Sciatic nerve (tissue), 2 donors: ENCODE results near the gene FBXL17. TPM values are rescaled to one million over a fixed set of nuclear protein-coding genes. Genes with fewer than 3 reads are reported as not detected.
A peak's percentile ranks its signal among the peaks of the same experiment; 100 is the strongest.

Source experiments
- ATAC-seq: fragments of 200-7000 bp; cut with Tn5 transposase; one replicate; pipeline ENCODE4 v1.9.1; 2020; ENCODE audit warnings: mild to moderate bottlenecking, moderate library complexity
- DNase-seq: peaks from one replicate; pipeline ENCODE4 v3.0.0-alpha.2; 2020; ENCODE audit warnings: low spot score
- intact Hi-C: fragments of 100-400 bp; cut with DNase I; formaldehyde crosslinking; loops from one replicate; pipeline ENCODE4 v1.14.2; 2022
- total RNA-seq: library from RNA; stranded (reverse); fragmentation: NEBNext Ultra II Directional; extraction: Animal tissue kit (Norgen Biotek cat#: 25700); gene quantifications from one replicate; pipeline ENCODE4 v1.2.1, GENCODE V29; 2021
- donor health status: DM: no; HTN: no; CAD: no.
- donor health status: DM: no; HTN: no; CAD: no.

Gene FBXL17
- total RNA-seq, 1 donor from 2014 or later = 25.5 TPM

- intact Hi-C loops = no loop called here
- ATAC-seq (no peak), DNase-seq (no peak)
Observed at GRCh38 chr5:108078345-108078744, 303.6 kb downstream of the FBXL17 start.

GRCh38 chr5:108074626-108075025, 307.3 kb downstream of the FBXL17 start:
- no peak for DNase-seq
- no peak for ATAC-seq
- intact Hi-C loops = no loop called here

- ATAC-seq = no peak
Observed at GRCh38 chr5:108064302-108064701, 317.6 kb downstream of the FBXL17 start.

GRCh38 chr5:108061941-108062340, 320.0 kb downstream of the FBXL17 start:
- no peak for DNase-seq
- ATAC-seq = no peak

More at GRCh38 chr5:108064302-108064701, 317.6 kb downstream of the FBXL17 start:
- intact Hi-C loops = no loop called here
- no peak for DNase-seq

GRCh38 chr5:108060340-108060739, 321.6 kb downstream of the FBXL17 start:
- DNase-seq (no peak), ATAC-seq (no peak)
- intact Hi-C loops = no loop called here

More at GRCh38 chr5:108061941-108062340, 320.0 kb downstream of the FBXL17 start:
- intact Hi-C loops = no loop called here

GRCh38 chr5:108059334-108059733, 322.6 kb downstream of the FBXL17 start:
- ATAC-seq (no peak), DNase-seq (no peak)
- intact Hi-C loops = no loop called here

- intact Hi-C loops = no loop called here
- ATAC-seq = no peak
- no peak for DNase-seq
Observed at GRCh38 chr5:108054349-108054748, 327.5 kb downstream of the FBXL17 start.

GRCh38 chr5:108046955-108047670, 334.8 kb downstream of the FBXL17 start:
- intact Hi-C loops = no loop called here
- ATAC-seq = no peak
- no peak for DNase-seq

GRCh38 chr5:108036482-108036881, 345.4 kb downstream of the FBXL17 start:
- intact Hi-C loops = no loop called here
- ATAC-seq (no peak), DNase-seq (no peak)

- DNase-seq = no peak
- ATAC-seq = no peak
- intact Hi-C loops = no loop called here
Observed at GRCh38 chr5:108028883-108029282, 353.0 kb downstream of the FBXL17 start.

- no peak for ATAC-seq
- no peak for DNase-seq
- intact Hi-C loops = no loop called here
Observed at GRCh38 chr5:108028412-108028811, 353.5 kb downstream of the FBXL17 start.

- ATAC-seq (no peak), DNase-seq (no peak)
- intact Hi-C loops = no loop called here
Observed at GRCh38 chr5:108025957-108026356, 355.9 kb downstream of the FBXL17 start.

- intact Hi-C loops = no loop called here
- ATAC-seq (no peak), DNase-seq (no peak)
Observed at GRCh38 chr5:108024986-108025385, 356.9 kb downstream of the FBXL17 start.

- intact Hi-C loops = no loop called here
- ATAC-seq = no peak
Observed at GRCh38 chr5:108016101-108016500, 365.8 kb downstream of the FBXL17 start.

GRCh38 chr5:108006791-108007190, 375.1 kb downstream of the FBXL17 start:
- no peak for DNase-seq
- no peak for ATAC-seq
- intact Hi-C loops = no loop called here

More at GRCh38 chr5:108016101-108016500, 365.8 kb downstream of the FBXL17 start:
- DNase-seq = no peak

- intact Hi-C loops = no loop called here
- no peak for DNase-seq
- peak; percentile 77 for ATAC-seq
Observed at GRCh38 chr5:108003178-108003577, 378.7 kb downstream of the FBXL17 start.

GRCh38 chr5:108001222-108001621, 380.7 kb downstream of the FBXL17 start:
- ATAC-seq (no peak), DNase-seq (no peak)
- intact Hi-C loops = no loop called here

- ATAC-seq (no peak), DNase-seq (no peak)
- intact Hi-C loops = no loop called here
Observed at GRCh38 chr5:107997338-107997980, 384.4 kb downstream of the FBXL17 start.

GRCh38 chr5:107993341-107993740, 388.6 kb downstream of the FBXL17 start:
- intact Hi-C loops = no loop called here
- ATAC-seq = no peak
- no peak for DNase-seq

- DNase-seq (no peak), ATAC-seq (no peak)
- intact Hi-C loops = no loop called here
Observed at GRCh38 chr5:107990881-107991810, 390.8 kb downstream of the FBXL17 start.
